SH-SY5Y (cell line): Measurements from ENCODE around the gene CHTF18.

Source experiments
- GATA2 ChIP-seq: IDR thresholded peaks from 2 replicates; pipeline ENCODE4 v1.6.1; 2011; ENCODE audit warnings: mild to moderate bottlenecking, low read depth, low read length
- GATA3 ChIP-seq: IDR thresholded peaks from 2 replicates; pipeline ENCODE4 v1.6.1; 2011; ENCODE audit warnings: low read depth, mild to moderate bottlenecking, low read length, moderate library complexity

Gene CHTF18

GRCh38 chr16:842711-843560 is 54.5 kb downstream of the CHTF18 start:
- TF ChIP-seq GATA2: no peak
- no peak for TF ChIP-seq GATA3

- TF ChIP-seq GATA2 (no peak), GATA3 (no peak)
These were observed 55.4 kb downstream of the CHTF18 start for GRCh38 chr16:843771-844170.

GRCh38 chr16:844638-845350 is 56.4 kb downstream of the CHTF18 start:
- TF ChIP-seq GATA3 (no peak), GATA2 (no peak)

- TF ChIP-seq GATA3 (no peak), GATA2 (no peak)
These were observed 56.9 kb downstream of the CHTF18 start for GRCh38 chr16:845351-845745.

- TF ChIP-seq GATA2: no peak
These were observed 58.7 kb downstream of the CHTF18 start for GRCh38 chr16:847151-847550.
